Calu3 (cell line): Measurements from ENCODE around the gene PAK5. TPM values are rescaled to one million over a fixed set of nuclear protein-coding genes. Genes with fewer than 3 reads are reported as not detected.

Source experiments
- BruUV-seq: library from RNA; stranded (reverse); fragments of 400-500 nt; replicated peaks from 2 replicates; lab custom pipeline; 2021; lab: Mats Ljungman, UMichigan
- CTCF ChIA-PET: fragments of 300-600 bp; sonication (Branson Sonifier 250); formaldehyde crosslinking; loops from one replicate; lab custom pipeline; 2022; ENCODE audit warnings: antibody characterized with exemption; lab: Charles Lee
- DNase-seq: peaks from one replicate; pipeline ENCODE4 v3.0.0; 2022
- H3K27ac Mint-ChIP-seq: one replicate; pipeline ENCODE4 v1.8.0; 2022; ENCODE audit warnings: mixed read lengths; ENCODE audit not compliant: unreplicated experiment
- H3K27me3 Mint-ChIP-seq: one replicate; pipeline ENCODE4 v1.8.0; 2022; ENCODE audit warnings: mixed read lengths; ENCODE audit not compliant: unreplicated experiment
- H3K36me3 Mint-ChIP-seq: one replicate; pipeline ENCODE4 v1.8.0; 2022; ENCODE audit warnings: mild to moderate bottlenecking, moderate library complexity, mixed read lengths; ENCODE audit not compliant: insufficient read depth, unreplicated experiment
- H3K4me1 Mint-ChIP-seq: one replicate; pipeline ENCODE4 v1.8.0; 2022; ENCODE audit warnings: mild to moderate bottlenecking, low read depth, mixed read lengths; ENCODE audit not compliant: unreplicated experiment
- H3K4me3 Mint-ChIP-seq: one replicate; pipeline ENCODE4 v1.8.0; 2022; ENCODE audit warnings: mild to moderate bottlenecking, low read depth, moderate library complexity, mixed read lengths; ENCODE audit not compliant: unreplicated experiment
- H3K9me3 Mint-ChIP-seq: one replicate; pipeline ENCODE4 v1.8.0; 2022; ENCODE audit warnings: low read depth, mixed read lengths; ENCODE audit not compliant: unreplicated experiment
- intact Hi-C: fragments of 100-400 bp; cut with micrococcal nuclease; formaldehyde crosslinking; loops from one replicate; pipeline ENCODE4 v1.10.0; 2022; ENCODE audit not compliant: unreplicated experiment
- total RNA-seq: library from RNA; stranded (reverse); gene quantifications from 2 replicates; pipeline ENCODE4 v1.2.3, GENCODE V29; 2022
- TF ChIP-seq, protein P1 (sequence below): fragments of 200-600 bp; IDR thresholded peaks from one replicate; pipeline ENCODE4 v1.8.0; 2022; ENCODE audit warnings: antibody characterized with exemption; ENCODE audit not compliant: unreplicated experiment

Gene PAK5
- total RNA-seq, 1 experiment from 2014 or later, result not detected

GRCh38 chr20:9577397-9577796 lies 261.5 kb downstream of the PAK5 start:
- no peak for DNase-seq
- BruUV-seq, result no TSS peak

GRCh38 chr20:9576695-9577094 lies 262.2 kb downstream of the PAK5 start:
- H3K9me3 Mint-ChIP-seq, result no peaks in the 10 kb centered on the region

More at GRCh38 chr20:9577397-9577796, 261.5 kb downstream of the PAK5 start:
- H3K27me3 Mint-ChIP-seq, result no peaks in the 10 kb centered on the region
- CTCF ChIA-PET, result no interaction called here
- no peaks in the 10 kb centered on the region for H3K9me3 Mint-ChIP-seq
- intact Hi-C loops, result no loop called here
- no peaks in the 10 kb centered on the region for H3K36me3 Mint-ChIP-seq
- H3K27ac Mint-ChIP-seq, result no peak overlapping the region
- no peak overlapping the region for H3K4me3 Mint-ChIP-seq
- TF ChIP-seq, protein P1, sequence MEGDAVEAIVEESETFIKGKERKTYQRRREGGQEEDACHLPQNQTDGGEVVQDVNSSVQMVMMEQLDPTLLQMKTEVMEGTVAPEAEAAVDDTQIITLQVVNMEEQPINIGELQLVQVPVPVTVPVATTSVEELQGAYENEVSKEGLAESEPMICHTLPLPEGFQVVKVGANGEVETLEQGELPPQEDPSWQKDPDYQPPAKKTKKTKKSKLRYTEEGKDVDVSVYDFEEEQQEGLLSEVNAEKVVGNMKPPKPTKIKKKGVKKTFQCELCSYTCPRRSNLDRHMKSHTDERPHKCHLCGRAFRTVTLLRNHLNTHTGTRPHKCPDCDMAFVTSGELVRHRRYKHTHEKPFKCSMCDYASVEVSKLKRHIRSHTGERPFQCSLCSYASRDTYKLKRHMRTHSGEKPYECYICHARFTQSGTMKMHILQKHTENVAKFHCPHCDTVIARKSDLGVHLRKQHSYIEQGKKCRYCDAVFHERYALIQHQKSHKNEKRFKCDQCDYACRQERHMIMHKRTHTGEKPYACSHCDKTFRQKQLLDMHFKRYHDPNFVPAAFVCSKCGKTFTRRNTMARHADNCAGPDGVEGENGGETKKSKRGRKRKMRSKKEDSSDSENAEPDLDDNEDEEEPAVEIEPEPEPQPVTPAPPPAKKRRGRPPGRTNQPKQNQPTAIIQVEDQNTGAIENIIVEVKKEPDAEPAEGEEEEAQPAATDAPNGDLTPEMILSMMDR, result no peak
- peaks cover 20% of the 10 kb centered on the region for H3K4me1 Mint-ChIP-seq

GRCh38 chr20:9575836-9576235 lies 263.0 kb downstream of the PAK5 start:
- CTCF ChIA-PET, result no interaction called here
- TF ChIP-seq, protein P1, result no peak
- Mint-ChIP-seq H3K4me3 (no peak overlapping the region), H3K27me3 (no peaks in the 10 kb centered on the region), H3K27ac (no peak overlapping the region), H3K4me1 (peaks cover 20% of the 10 kb centered on the region), H3K36me3 (no peaks in the 10 kb centered on the region), H3K9me3 (no peaks in the 10 kb centered on the region)
- no TSS peak for BruUV-seq
- intact Hi-C loops, result no loop called here
- no peak for DNase-seq

More at GRCh38 chr20:9576695-9577094, 262.2 kb downstream of the PAK5 start:
- TF ChIP-seq, protein P1, result no peak
- Mint-ChIP-seq H3K36me3 (no peaks in the 10 kb centered on the region), H3K27ac (no peak overlapping the region), H3K27me3 (no peaks in the 10 kb centered on the region), H3K4me1 (peaks cover 20% of the 10 kb centered on the region), H3K4me3 (no peak overlapping the region)
- no TSS peak for BruUV-seq
- CTCF ChIA-PET, result no interaction called here
- DNase-seq, result no peak
- intact Hi-C loops, result no loop called here

- Mint-ChIP-seq H3K4me1 (peaks cover 20% of the 10 kb centered on the region), H3K4me3 (no peak overlapping the region), H3K36me3 (no peaks in the 10 kb centered on the region), H3K9me3 (no peaks in the 10 kb centered on the region), H3K27me3 (no peaks in the 10 kb centered on the region), H3K27ac (no peak overlapping the region)
- CTCF ChIA-PET, result no interaction called here
- intact Hi-C loops, result no loop called here
- DNase-seq, result no peak
- TF ChIP-seq, protein P1, result no peak
- BruUV-seq, result no TSS peak
Measured at GRCh38 chr20:9574776-9575175, 264.1 kb downstream of the PAK5 start.
